ENCODE results near the gene CAPN5. TPM values are rescaled to one million over a fixed set of nuclear protein-coding genes. Genes with fewer than 3 reads are reported as not detected.

Gene CAPN5
- polyA plus RNA-seq, 2 of the 4 experiments (the other 2 are of a cell fraction) = 9.4 to 12.9 TPM

DNA sequence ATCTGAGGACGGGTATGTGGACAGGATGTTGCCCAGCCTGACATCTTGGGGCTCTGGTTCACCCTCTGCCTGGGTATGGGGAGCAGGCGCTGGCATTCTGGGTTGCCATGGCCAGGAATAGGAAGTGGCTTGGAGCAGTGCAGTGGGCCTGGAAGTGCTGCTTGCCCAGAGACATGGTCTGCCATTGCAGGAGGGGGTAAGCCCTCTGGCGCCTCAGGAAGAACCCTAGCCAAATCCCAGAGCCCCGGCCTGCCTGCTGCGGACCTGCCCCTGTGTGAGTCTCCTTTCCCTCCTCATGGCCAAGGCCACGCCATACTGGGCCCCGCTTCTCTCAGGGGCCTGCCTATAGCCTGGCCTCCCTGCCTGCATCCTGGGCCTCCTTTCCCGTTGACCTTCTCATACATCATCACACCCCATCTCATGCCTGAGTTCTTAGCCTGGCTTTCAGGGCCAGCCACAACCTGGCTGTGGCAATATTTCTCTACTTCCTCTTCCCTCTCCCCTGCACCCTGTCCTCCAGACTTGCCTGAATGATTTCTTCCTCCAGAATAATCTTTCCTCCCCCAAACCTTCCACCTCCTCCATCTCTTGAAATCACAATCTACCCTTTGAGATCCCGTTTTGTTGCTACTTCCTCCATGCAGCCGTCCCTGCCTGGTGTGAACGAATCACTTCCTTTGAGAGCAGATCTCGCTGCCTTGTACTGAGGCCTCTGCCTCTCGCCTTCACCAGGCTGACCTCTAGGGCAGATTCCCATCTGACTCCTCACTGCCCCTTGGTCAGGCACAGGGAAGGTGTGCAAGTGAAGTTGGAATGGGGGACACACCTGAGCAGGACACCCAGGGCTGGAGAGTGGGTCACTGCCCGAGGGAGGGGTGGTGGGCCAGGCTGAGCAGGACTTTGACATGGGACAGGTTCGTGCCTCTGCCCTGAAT is 5.2 kb downstream of the CAPN5 start:
- WGBS (ENCODE audit: missing lambda C conversion rate) = 73% methylated on average over 15 of the region's 15 CpGs
- FAIRE-seq = no peak
- peaks cover 49% of the 10 kb centered on the region for H3K4me1 ChIP-seq
- no peak overlapping the region for H3K4me3 ChIP-seq
- H3K4me2 ChIP-seq = peak overlapping the region; percentile 60; the same call in 1 of the 3 replicates
- no peak for DNase-seq (ENCODE audit: low read depth in 1 of 2, low spot score in 1 of 2)
- ChIA-PET POLR2A (no interaction called here), CTCF (interaction anchor here (0.7 to 4.5 kb wide), 6 partner anchors 10 to 350 kb away, joined by 3 to 50 read pairs (median 8); no protein-coding TSS in a partner anchor)
- ATAC-seq = no peak
- TF ChIP-seq CHD2 (IDR thresholded peaks at IDR 0.05; ENCODE audit: low read length, partially characterized antibody) (no peak), NPAS2 (CRISPR knock-in tag; IDR thresholded peaks at IDR 0.05; ENCODE audit: borderline replicate concordance) (no peak), CBX2 (IDR thresholded peaks at IDR 0.05; ENCODE audit: borderline replicate concordance, low read depth) (no peak), ESRRA (IDR thresholded peaks at IDR 0.05; ENCODE audit: borderline replicate concordance, low read length) (no peak), HOXB13 (CRISPR knock-in tag; IDR thresholded peaks at IDR 0.05; ENCODE audit: low read depth) (no peak), POLR2AphosphoS2 (conservative IDR thresholded peaks at IDR 0.05; ENCODE audit: low read length) (no peak), MYC (IDR thresholded peaks at IDR 0.05; ENCODE audit: borderline replicate concordance, low read length) (no peak), NR3C1 (IDR thresholded peaks at IDR 0.05) (no peak), HOXB5 (CRISPR knock-in tag; IDR thresholded peaks at IDR 0.05) (no peak), BHLHE40 (IDR thresholded peaks at IDR 0.05; ENCODE audit: low read depth, low read length) (no peak), FOXS1 (CRISPR knock-in tag; IDR thresholded peaks at IDR 0.05) (no peak), EP300 (IDR thresholded peaks at IDR 0.05) (no peak), EHMT2 (IDR thresholded peaks at IDR 0.05; ENCODE audit: low read depth) (no peak), HOXA7 (CRISPR knock-in tag; IDR thresholded peaks at IDR 0.05) (no peak), POLR2A (IDR thresholded peaks at IDR 0.05; ENCODE audit: low read length) (no peak), JUNB (IDR thresholded peaks at IDR 0.05) (no peak)
- TF ChIP-seq, protein P1, sequence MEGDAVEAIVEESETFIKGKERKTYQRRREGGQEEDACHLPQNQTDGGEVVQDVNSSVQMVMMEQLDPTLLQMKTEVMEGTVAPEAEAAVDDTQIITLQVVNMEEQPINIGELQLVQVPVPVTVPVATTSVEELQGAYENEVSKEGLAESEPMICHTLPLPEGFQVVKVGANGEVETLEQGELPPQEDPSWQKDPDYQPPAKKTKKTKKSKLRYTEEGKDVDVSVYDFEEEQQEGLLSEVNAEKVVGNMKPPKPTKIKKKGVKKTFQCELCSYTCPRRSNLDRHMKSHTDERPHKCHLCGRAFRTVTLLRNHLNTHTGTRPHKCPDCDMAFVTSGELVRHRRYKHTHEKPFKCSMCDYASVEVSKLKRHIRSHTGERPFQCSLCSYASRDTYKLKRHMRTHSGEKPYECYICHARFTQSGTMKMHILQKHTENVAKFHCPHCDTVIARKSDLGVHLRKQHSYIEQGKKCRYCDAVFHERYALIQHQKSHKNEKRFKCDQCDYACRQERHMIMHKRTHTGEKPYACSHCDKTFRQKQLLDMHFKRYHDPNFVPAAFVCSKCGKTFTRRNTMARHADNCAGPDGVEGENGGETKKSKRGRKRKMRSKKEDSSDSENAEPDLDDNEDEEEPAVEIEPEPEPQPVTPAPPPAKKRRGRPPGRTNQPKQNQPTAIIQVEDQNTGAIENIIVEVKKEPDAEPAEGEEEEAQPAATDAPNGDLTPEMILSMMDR (IDR thresholded peaks at IDR 0.05) = no peak
- TF ChIP-seq, protein P2, sequence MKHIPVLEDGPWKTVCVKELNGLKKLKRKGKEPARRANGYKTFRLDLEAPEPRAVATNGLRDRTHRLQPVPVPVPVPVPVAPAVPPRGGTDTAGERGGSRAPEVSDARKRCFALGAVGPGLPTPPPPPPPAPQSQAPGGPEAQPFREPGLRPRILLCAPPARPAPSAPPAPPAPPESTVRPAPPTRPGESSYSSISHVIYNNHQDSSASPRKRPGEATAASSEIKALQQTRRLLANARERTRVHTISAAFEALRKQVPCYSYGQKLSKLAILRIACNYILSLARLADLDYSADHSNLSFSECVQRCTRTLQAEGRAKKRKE (CRISPR knock-in tag; IDR thresholded peaks at IDR 0.05; ENCODE audit: low read depth) = no peak
- peak overlapping the region; percentile 81 to 83; a peak in 5 of 6 replicates for H3K27ac ChIP-seq
- H3K9me3 ChIP-seq = no peaks in the 10 kb centered on the region

DNA sequence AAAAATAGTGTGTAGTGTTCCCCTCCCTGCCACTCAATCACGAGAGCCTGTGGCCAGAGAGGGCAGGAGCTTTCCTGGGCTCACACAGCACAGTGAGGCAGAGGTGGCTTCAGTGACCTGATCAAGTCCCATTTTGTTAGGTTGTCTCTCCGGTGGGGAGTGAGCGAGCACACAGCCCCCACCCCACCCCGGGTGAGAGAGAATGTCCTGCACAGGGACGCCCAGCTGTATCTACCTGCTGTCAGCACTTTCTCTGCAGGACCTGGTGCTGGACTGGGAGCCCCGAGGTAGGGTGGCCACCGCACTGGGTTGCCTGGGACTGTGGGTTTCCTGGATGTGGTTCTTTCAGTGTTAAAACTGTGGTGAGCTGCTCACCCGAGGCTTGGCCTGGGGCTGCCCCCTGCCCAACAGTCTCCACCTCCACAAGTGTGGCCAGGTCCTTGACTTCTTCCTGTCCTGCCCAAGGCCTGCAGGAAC is 6.1 kb downstream of the CAPN5 start:
- FAIRE-seq (no peak), DNase-seq (ENCODE audit: low read depth in 1 of 2, low spot score in 1 of 2) (no peak), ATAC-seq (peak in 1 of 2 experiments; percentile 33; a peak in 4 of 6 replicates)
- CTCF ChIA-PET = interaction anchor here (0.6 to 4.5 kb wide), 13 partner anchors 9 to 261 kb away, joined by 3 to 50 read pairs (median 6); partner anchors contain the start of gene MYO7A
- Histone ChIP-seq H3K9me3 (no peaks in the 10 kb centered on the region), H3K4me2 (peak overlapping the region; percentile 60), H3K4me3 (no peak overlapping the region), H3K4me1 (peaks cover 47% of the 10 kb centered on the region), H3K27ac (peak overlapping the region; percentile 81 to 83)
- POLR2A ChIA-PET = interaction anchor here (0.6 kb wide), 1 partner anchor 25 kb away, joined by 3 read pairs; no protein-coding TSS in a partner anchor
- 66% methylated on average over 3 of the region's 8 CpGs for WGBS (ENCODE audit: missing lambda C conversion rate)
- peak; percentile 2 for TF ChIP-seq MAFK (IDR thresholded peaks at IDR 0.05; ENCODE audit: partially characterized antibody)
- no peak for TF ChIP-seq ZFP36 (IDR thresholded peaks at IDR 0.05; ENCODE audit: borderline replicate concordance, partially characterized antibody)
- TF ChIP-seq, protein P2 (CRISPR knock-in tag; IDR thresholded peaks at IDR 0.05; ENCODE audit: low read depth) = no peak
- TF ChIP-seq JUN (IDR thresholded peaks at IDR 0.05) = no peak
